ENCODE data around the gene CALY.
A peak's percentile ranks its signal among the peaks of the same experiment; 100 is the strongest.

CALY gene

DNA sequence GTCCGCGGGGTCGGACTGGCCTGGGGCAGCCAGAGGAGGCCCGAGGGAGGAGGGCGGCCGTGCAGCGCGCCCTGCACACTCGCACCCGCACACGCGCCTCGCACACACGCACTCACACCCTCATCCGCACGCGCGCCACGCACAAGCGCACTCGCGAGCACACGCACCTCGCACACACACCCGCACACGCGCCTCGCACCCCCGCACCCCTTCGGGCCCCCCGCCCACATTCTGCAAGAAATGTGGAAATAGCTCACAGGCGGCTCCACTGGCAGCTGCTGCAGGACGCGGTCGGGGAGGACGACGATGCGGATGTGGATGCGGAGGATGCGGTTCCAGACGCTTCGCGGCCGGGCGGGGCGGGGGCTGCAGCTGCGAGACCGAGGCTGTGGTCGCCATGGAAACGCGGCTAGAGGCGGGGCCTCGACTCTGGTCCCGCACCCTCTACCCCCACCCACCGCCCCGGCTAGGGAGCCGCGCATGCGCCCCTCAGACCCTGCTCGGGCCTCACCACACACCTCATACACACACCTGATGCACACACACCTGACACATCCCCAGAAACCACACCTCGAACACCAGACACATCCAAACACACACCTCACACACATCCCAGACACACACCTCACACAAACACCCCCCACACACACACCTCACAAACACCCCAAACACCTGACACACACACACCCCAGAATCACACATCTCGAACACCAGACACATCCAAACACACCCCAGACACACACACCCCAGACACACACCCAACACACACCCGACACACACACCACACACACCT, at the start of gene CALY:
Gene CALY (minus strand): TSS at position 320 of the 793 bp plus-strand sequence. CDS start 7,907 bp downstream, outside the sequence.
- POLR2A ChIA-PET, result no interaction called here
- CTCF ChIA-PET, result interaction anchor here (1.1 kb wide), 1 partner anchor 24 kb away, joined by 3 read pairs; no protein-coding TSS in a partner anchor
- peak; percentile 80 for DNase-seq (ENCODE audit: extremely low spot score)
- TF ChIP-seq, protein P1, sequence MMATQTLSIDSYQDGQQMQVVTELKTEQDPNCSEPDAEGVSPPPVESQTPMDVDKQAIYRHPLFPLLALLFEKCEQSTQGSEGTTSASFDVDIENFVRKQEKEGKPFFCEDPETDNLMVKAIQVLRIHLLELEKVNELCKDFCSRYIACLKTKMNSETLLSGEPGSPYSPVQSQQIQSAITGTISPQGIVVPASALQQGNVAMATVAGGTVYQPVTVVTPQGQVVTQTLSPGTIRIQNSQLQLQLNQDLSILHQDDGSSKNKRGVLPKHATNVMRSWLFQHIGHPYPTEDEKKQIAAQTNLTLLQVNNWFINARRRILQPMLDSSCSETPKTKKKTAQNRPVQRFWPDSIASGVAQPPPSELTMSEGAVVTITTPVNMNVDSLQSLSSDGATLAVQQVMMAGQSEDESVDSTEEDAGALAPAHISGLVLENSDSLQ (IDR thresholded peaks at IDR 0.05), result no peak
- no peak for TF ChIP-seq SP1 (IDR thresholded peaks at IDR 0.05)
- no peak for TF ChIP-seq TARDBP (IDR thresholded peaks at IDR 0.05)
- TF ChIP-seq HDGF (IDR thresholded peaks at IDR 0.05; ENCODE audit: borderline replicate concordance), result no peak
- no peak for TF ChIP-seq ELF4 (IDR thresholded peaks at IDR 0.05)
- TF ChIP-seq BHLHE40 (IDR thresholded peaks at IDR 0.05; ENCODE audit: borderline replicate concordance), result no peak
- TF ChIP-seq FOXK2 (IDR thresholded peaks at IDR 0.05), result no peak
- TF ChIP-seq SUZ12 (IDR thresholded peaks at IDR 0.05), result no peak
- no peak for TF ChIP-seq L3MBTL2 (conservative IDR thresholded peaks at IDR 0.05)
- TF ChIP-seq LEF1 (IDR thresholded peaks at IDR 0.05; ENCODE audit: borderline replicate concordance), result no peak
- no peak for TF ChIP-seq ZNF384 (IDR thresholded peaks at IDR 0.05)
- no peak for TF ChIP-seq ARNT (IDR thresholded peaks at IDR 0.05)
- TF ChIP-seq FOXM1 (IDR thresholded peaks at IDR 0.05; ENCODE audit: borderline replicate concordance), result no peak
- TF ChIP-seq CTBP1 (IDR thresholded peaks at IDR 0.05; ENCODE audit: borderline replicate concordance), result no peak
- no peak for TF ChIP-seq FOXA1 (IDR thresholded peaks at IDR 0.05)
- TF ChIP-seq NFRKB (IDR thresholded peaks at IDR 0.05), result no peak

DNA sequence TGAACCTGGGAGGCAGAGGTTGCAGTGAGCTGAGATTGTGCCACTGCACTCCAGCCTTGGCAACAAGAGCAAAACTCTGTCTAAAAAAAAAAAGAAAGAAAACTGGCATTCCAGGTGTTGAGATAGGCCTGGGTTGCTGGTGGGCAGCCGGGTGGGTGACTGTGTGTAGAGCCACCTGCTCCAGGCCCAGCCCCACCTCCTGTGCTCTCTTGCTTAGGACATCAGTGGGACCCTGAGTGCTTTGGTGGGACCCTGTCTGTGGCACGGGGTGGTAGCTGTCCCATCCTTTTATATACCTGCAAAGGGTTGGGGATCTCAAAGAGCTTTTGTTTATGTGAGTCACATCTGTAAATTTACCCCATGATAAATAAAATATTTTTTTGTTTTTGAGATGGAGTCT, 48.5 kb upstream of the CALY start:
- no peak for TF ChIP-seq BHLHE40 (IDR thresholded peaks at IDR 0.05; ENCODE audit: borderline replicate concordance)
- no peak for TF ChIP-seq SP1 (IDR thresholded peaks at IDR 0.05)
- TF ChIP-seq NFRKB (IDR thresholded peaks at IDR 0.05), result no peak
- no peak for TF ChIP-seq TARDBP (IDR thresholded peaks at IDR 0.05)
- TF ChIP-seq FOXA1 (IDR thresholded peaks at IDR 0.05), result no peak
- TF ChIP-seq ARNT (IDR thresholded peaks at IDR 0.05), result no peak
- TF ChIP-seq L3MBTL2 (conservative IDR thresholded peaks at IDR 0.05), result no peak
- no peak for TF ChIP-seq HDGF (IDR thresholded peaks at IDR 0.05; ENCODE audit: borderline replicate concordance)
- TF ChIP-seq SUZ12 (IDR thresholded peaks at IDR 0.05), result no peak
- no peak for TF ChIP-seq FOXM1 (IDR thresholded peaks at IDR 0.05; ENCODE audit: borderline replicate concordance)
- no peak for TF ChIP-seq CTBP1 (IDR thresholded peaks at IDR 0.05; ENCODE audit: borderline replicate concordance)
- CTCF ChIA-PET, result no interaction called here
- no peak for DNase-seq (ENCODE audit: extremely low spot score)
- POLR2A ChIA-PET, result no interaction called here

- ChIA-PET CTCF (no interaction called here), POLR2A (interaction anchor here (1.3 kb wide), 1 partner anchor 10 kb away, joined by 4 read pairs; the partner anchor contains the start of gene MTG1)
- TF ChIP-seq FOXA1 (IDR thresholded peaks at IDR 0.05) (no peak), BHLHE40 (IDR thresholded peaks at IDR 0.05; ENCODE audit: borderline replicate concordance) (no peak), ZNF384 (IDR thresholded peaks at IDR 0.05) (no peak), HDGF (IDR thresholded peaks at IDR 0.05; ENCODE audit: borderline replicate concordance) (no peak), ARNT (IDR thresholded peaks at IDR 0.05) (no peak), ELF4 (IDR thresholded peaks at IDR 0.05) (no peak), FOXM1 (IDR thresholded peaks at IDR 0.05; ENCODE audit: borderline replicate concordance) (no peak), L3MBTL2 (conservative IDR thresholded peaks at IDR 0.05) (no peak), TARDBP (IDR thresholded peaks at IDR 0.05) (no peak), SUZ12 (IDR thresholded peaks at IDR 0.05) (no peak), LEF1 (IDR thresholded peaks at IDR 0.05; ENCODE audit: borderline replicate concordance) (no peak), NFRKB (IDR thresholded peaks at IDR 0.05) (no peak), FOXK2 (IDR thresholded peaks at IDR 0.05) (no peak), SP1 (IDR thresholded peaks at IDR 0.05) (no peak)
- TF ChIP-seq, protein P1 (IDR thresholded peaks at IDR 0.05), result no peak
- no peak for DNase-seq (ENCODE audit: extremely low spot score)
Measured at GRCh38 chr10:133384071-133384470, 47.4 kb upstream of the CALY start.

GRCh38 chr10:133383551-133383950, 46.9 kb upstream of the CALY start:
- CTCF ChIA-PET, result no interaction called here
- POLR2A ChIA-PET, result interaction anchor here (1.3 kb wide), 1 partner anchor 10 kb away, joined by 4 read pairs; the partner anchor contains the start of gene MTG1
- TF ChIP-seq HDGF (IDR thresholded peaks at IDR 0.05; ENCODE audit: borderline replicate concordance), result no peak
- TF ChIP-seq, protein P1 (IDR thresholded peaks at IDR 0.05), result no peak
- TF ChIP-seq L3MBTL2 (conservative IDR thresholded peaks at IDR 0.05), result no peak
- no peak for TF ChIP-seq FOXM1 (IDR thresholded peaks at IDR 0.05; ENCODE audit: borderline replicate concordance)
- no peak for TF ChIP-seq ARNT (IDR thresholded peaks at IDR 0.05)
- TF ChIP-seq ELF4 (IDR thresholded peaks at IDR 0.05), result no peak
- TF ChIP-seq TARDBP (IDR thresholded peaks at IDR 0.05), result no peak
- no peak for TF ChIP-seq CTBP1 (IDR thresholded peaks at IDR 0.05; ENCODE audit: borderline replicate concordance)
- DNase-seq (ENCODE audit: extremely low spot score), result no peak

DNA sequence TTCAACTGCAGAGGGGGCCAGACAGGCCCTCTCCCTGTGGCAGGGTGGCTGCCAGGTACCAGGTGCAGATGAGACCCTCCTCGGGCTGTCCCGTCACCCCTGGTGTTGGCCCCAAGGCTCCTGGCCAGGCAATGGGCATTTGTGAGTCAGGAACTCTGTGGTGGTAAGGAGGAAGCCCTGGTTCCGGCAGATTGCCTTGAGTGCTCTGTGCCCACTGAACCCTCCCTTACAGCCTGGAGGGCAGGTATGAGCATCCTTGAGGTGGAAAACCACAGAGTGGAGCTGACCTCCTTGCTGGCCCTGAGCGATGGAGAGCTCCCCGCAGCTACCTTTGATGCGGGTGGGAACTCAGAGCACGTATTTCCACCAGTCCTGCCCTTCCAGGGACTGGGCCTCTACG, 44.3 kb upstream of the CALY start:
- DNase-seq (ENCODE audit: extremely low spot score), result no peak
- POLR2A ChIA-PET, result no interaction called here
- TF ChIP-seq BHLHE40 (IDR thresholded peaks at IDR 0.05; ENCODE audit: borderline replicate concordance), result no peak
- no peak for TF ChIP-seq FOXK2 (IDR thresholded peaks at IDR 0.05)
- CTCF ChIA-PET, result no interaction called here
